Adrenal gland (tissue), 5 donors: Measurements from ENCODE around the gene THSD7B.

ENCODE experiments used
- CTCF ChIP-seq, 6 experiments: fragments of 450-650 bp in 4 of 6; fragments of 200-600 bp in 2 of 6; sonication (generic) in 1 of 6; IDR thresholded peaks; 1 replicate in 5 of 6; 2 replicates in 1 of 6; pipeline versions ENCODE4 v1.5.1 to v1.8.0; 2016 to 2021; ENCODE audit warnings: antibody characterized with exemption in 6 of 6, mild to moderate bottlenecking in 2 of 6, moderate library complexity in 1 of 6
- POLR2A ChIP-seq, 2 donors: fragments of 450-650 bp; IDR thresholded peaks; one replicate each; pipeline ENCODE4 v1.6.1; 2017; ENCODE audit warnings: antibody characterized with exemption in 2 of 2, mild to moderate bottlenecking in 2 of 2, moderate library complexity in 1 of 2
- donor health status: DM: no; HTN: no; CAD: no.

GRCh38 chr2:136986605-136987221 lies 221.4 kb downstream of the THSD7B start:
- no peak for TF ChIP-seq CTCF (IDR thresholded peaks at IDR 0.05)
- no peak for TF ChIP-seq POLR2A (IDR thresholded peaks at IDR 0.05)
